SIG-M5 (cell line): Measurements from ENCODE around the gene SLC27A2.
A peak's percentile ranks its signal among the peaks of the same experiment; 100 is the strongest.

Experiments used
- DNase-seq: peaks from one replicate; lab custom pipeline; 2025; lab: John Stamatoyannopoulos, UW

The SLC27A2 gene

DNA sequence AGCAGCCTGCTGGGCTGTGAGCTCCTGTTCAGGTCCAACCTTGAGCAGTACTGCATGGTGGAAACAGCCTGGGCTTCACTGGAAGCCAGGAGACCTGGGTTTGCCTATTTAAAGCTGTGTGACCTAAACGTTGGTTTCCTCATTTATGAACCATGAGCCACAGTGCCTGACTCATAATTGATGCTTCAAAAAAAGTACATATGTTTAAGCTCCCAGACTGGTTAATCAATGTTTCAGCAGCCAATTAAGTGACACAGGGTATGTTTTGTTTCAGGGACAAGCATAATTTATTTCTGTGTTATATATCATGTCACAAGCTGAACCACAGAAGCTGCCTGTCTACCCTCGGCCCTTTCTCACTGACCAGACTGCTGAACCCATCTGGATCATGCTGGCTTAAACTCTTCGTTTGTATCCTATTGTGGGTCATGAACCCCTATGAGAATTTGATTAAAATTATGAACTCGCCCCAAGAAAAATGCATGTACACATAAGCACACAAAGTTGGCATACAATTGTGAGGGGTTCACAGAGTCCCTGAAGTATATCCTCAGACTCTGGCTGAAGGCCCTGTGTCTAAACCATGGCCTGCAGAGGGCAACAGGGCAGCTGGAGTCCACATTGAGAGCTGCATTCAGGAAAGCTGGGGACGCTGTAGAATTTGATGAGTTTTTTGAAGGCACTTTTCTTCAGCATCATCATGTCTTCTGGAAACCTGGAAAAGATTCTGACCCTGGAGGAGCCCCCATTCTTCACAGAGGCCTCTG lies 59.9 kb downstream of the SLC27A2 start:
- DNase-seq = no peak

DNA sequence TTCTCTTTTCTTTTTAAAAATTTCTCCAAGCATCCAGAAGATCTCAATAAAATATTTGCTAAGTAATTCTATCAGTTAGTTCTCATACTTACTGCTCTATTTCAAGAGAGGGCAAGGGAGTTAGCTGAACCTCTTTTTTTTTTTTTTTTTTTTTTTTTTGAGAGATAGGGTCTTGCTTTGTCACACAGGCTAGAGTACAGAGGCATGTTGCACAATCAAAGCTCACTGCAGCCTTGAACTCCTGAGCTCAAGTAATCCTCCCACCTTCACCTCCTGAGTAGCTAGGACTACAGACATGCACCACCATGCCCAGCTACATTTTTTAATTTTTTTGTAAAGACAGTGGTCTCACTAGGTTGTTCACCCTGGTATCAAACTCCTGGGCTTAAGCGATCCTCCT lies 62.2 kb downstream of the SLC27A2 start:
- no peak for DNase-seq

DNA sequence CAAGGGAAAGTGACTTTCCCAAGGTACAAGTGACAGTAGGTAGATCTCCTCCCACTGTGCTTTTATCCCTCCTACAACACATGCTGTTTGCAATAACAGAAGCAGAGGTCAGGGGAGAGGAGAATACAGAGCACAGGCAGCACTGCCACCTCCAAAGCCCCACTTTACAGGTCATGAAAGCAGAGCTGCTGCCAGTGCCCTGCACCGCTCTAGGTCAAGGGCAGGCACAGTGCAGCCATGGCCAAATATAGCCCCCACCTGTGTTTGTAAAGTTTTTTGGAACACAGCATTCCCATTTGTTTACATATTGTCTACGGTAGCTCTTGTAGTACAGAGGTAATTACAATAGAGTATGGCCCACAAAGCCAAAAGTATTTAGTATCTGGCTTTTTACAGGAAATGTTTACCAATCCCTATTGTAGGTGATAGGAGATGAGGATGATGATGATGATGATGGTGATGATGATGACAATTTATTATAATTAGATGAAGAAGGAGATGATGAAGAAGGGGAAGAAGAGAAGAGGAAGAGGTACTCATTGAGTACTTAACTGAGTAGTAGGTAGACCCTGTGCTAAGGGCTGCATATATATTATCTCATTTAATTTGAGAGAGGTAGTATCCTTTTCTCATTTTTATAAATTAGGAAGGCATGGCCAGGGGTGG lies 63.1 kb downstream of the SLC27A2 start:
- DNase-seq = no peak

GRCh38 chr15:50246631-50247030 lies 64.6 kb downstream of the SLC27A2 start:
- DNase-seq = no peak

DNA sequence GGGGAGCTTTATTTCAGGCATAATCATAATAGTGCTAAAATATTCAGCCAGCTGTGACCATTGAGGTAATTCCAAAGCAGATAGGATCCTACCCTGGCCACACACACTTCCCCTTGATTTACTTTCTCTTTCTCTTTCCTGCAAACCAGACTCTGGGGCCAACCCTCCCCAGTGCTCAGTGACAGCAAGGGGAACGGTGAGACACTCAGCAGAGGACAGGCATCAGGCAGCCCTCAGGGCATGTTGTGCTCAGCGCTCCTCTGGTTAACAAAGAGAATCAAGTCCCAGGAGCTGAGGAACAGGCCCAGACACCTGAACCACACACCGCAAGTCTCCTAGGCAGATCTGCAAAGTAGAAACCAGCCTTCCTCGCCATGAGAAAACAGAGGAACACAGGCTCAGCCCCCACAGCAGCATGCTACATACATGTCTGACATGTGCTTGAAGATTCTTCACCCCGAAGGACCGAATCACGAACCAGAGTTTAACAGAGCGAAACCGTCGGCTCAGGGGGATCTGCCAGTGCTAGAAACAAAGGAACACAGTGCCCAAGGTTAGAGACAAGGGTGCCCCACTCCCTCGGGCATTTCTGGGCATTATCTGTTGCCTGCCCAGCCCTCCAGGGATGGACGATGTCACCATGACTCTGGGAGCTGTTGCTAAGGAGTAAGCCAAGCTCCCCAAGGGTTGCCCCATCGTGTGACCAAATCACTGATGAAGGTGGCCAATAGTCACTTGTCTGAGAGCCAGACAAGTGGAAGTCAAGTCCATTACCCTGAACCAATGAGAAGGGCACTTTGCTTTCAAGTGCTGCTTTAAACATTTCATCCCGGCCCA lies 66.0 kb downstream of the SLC27A2 start:
- no peak for DNase-seq

DNA sequence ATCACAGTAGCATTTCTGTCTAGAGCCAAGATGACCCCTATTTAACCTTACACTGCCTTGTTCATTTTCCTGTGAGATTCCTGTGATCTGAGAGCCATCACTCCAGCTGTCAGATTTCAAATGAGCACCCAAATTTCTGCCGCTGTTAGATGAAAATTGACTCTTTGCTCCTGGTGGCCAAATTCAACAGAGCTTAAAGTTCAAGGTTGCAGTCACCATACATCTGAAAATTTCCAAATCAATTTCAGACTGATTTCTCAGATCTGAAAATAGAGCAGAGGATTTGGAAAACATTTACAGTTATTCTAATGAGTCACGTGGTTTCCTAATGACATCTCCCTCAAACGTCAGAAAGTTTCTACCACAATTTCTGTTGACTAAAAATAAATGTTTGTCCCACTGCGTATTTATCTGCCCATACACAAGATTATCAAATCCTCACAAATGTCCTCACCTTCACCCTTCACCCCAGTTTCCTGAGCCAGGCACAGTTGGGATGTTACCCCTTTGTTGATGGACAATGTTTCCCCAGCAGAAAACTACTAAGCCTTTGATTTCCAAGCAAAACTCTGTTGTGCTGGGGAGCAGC lies 67.1 kb downstream of the SLC27A2 start:
- no peak for DNase-seq

GRCh38 chr15:50249704-50250103 lies 67.7 kb downstream of the SLC27A2 start:
- no peak for DNase-seq

DNA sequence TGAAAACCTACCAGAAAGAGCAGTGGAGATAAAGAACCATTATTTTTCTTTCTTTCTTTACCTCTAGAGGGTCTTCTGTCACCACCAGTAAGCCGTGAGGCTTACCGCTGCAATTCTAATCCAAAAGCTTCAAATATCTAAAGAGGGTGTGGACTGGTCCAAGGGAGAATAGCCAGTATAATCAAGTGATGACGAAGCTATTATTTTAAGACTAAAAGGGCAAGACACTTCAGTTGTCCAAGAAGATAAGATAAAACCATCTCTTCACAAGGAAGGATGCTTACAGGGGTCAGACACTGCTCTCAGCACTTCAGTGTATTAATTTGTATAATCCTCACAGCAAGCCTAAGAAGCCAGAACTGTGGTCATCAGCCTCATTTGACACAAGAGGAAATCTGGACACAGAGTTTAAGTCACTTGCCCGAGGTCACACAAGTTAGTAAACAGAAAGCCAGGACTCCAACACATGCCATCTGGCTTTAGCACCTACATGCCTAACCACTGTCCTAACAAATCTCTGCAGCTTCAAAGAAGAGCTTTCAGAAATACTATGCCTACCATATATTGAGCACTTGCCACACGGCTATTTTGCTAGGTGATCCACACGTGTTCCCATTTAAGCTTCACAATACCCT lies 68.9 kb downstream of the SLC27A2 start:
- DNase-seq = no peak

- no peak for DNase-seq
Measured at GRCh38 chr15:50251638-50252182, 69.7 kb downstream of the SLC27A2 start.

DNA sequence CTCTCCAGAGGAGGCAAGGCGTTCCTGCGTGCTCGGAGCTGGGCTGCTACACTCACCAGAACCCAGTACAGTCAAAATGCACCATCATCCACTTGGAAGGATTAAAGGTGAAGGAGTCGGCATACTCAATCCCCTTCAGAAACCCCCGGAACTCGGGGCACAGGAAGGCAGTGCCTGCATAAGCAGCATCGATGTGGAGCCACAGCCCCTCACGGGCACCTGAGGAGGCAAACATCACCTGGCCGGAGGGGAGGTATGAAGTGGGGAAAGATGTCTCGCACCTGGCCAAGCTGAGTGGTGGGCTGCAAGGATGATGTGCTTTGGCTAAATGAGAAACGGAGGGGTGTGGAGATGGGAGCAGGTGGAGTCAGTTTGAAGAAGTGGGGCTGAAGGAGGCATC lies 70.6 kb downstream of the SLC27A2 start:
- DNase-seq = no peak

- no peak for DNase-seq
Measured at GRCh38 chr15:50256188-50257041, 74.4 kb downstream of the SLC27A2 start.

DNA sequence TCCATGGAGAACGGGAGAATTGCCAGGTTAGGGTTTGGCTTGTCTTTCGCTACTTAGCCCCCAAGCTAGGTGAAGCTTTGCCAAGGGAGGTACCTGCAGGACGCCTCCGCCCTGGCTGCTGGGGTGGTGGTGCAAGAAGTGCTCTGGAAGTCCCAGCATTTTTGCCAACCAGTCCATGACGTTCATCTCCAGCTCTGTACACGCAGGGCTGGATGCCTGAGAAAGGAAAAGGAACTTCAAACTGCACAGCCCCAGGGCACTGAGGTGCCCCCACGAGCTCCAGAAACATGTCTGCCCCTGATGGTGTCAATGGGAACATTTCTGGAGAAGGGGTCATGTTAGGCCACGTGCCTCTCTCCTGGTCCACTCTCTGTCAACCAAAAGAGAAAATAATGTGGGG lies 75.3 kb downstream of the SLC27A2 start:
- no peak for DNase-seq

DNA sequence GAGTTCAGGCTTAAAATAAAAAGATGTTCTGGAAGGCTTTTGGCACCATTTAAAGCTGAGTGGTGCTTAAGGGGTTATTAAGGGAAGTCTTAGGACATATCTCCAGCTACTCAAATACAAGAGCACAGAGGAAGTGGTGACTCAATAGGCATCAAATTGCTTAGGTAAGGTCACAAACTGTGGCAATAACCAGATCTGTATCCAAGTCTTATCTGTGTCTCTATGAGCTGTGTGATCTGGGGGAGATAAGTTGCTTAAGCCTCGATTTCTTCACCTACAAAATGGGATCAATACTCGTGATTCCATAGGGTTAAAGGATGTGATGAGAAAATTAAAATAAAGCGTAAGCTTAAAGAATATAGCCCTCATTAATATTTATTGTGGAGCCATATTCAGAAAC lies 75.9 kb downstream of the SLC27A2 start:
- peak; percentile 47 for DNase-seq

GRCh38 chr15:50259276-50259675 lies 77.3 kb downstream of the SLC27A2 start:
- no peak for DNase-seq

- no peak for DNase-seq
Measured at GRCh38 chr15:50260969-50261496, 79.0 kb downstream of the SLC27A2 start.

DNA sequence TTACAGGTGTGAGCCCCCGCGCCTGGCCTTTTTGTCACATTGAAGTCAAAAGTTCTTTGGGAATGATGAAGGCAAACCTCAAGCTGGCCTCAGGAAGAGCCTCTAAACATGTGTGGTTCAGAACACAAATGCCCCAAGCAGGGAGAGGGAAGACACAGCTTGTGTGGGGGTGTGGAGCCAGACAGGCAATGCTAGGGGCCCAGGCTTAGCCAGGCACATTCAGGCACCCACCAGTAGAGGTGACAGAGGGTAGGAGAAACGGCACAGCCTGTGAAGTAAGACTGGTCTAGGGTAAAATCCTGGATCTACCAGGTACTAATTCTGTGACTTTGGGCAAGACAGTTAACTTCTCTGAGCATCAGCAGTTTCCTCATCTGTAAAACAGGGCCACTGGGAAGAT lies 80.0 kb downstream of the SLC27A2 start:
- DNase-seq = no peak

GRCh38 chr15:50262533-50262932 lies 80.5 kb downstream of the SLC27A2 start:
- DNase-seq = no peak

DNA sequence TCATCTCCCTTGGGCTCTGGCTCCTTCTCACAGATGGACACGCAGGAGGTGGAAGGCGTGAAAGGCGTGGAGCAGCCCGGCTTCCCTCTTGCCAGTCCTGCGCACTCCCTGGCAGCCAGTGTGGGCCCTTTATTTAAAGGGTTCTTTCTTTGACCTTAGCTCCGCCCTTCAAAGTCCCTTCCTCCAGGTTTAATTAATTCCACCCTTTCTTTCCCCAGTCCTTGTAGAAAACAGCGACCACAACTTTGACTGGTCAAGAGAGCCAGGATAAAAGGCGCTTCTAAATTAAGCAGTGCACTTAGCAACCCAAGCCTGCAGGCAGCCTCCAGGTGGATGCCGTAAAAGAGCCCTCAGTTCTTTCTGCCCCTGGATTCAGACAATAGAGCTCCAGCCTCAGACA lies 83.6 kb downstream of the SLC27A2 start, which contains the start of gene HDC:
HDC (minus strand) TSS at position 107 of the 400 bp plus-strand sequence; CDS start at position 4, 103 bp downstream.
- DNase-seq = no peak

- no peak for DNase-seq
Measured at GRCh38 chr15:50267577-50267976, 85.6 kb downstream of the SLC27A2 start.

DNA sequence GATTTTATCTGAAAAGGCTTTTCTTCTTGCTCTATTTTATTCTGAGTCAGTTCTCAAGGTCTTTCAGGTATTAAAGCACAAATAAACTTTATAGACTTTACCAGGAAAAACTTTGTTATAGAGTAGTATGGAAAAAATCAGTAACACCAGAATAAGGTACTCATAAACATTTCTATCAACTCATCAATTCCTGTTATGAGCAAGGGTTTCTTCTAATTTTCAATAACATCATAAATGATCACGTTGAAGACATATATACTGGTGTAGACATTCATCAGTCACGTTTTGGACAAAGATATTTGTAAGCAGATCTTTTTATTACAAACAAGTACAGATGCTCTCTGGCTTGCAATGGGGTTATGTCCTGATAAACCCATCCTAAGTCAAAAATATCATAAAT lies 93.1 kb downstream of the SLC27A2 start:
- no peak for DNase-seq
